Measurements from ENCODE around the gene ARVCF. TPM values are rescaled to one million over a fixed set of nuclear protein-coding genes. Genes with fewer than 3 reads are reported as not detected.

The ARVCF gene
- total and polyA plus RNA-seq, 9 of the 15 experiments (the other 6 are each of a cell fraction or from before 2014, with no cell fraction given): 0.03 to 97.4 (median 15.6) TPM

- TF ChIP-seq MYC (IDR thresholded peaks at IDR 0.05; ENCODE audit: low read depth, low read length) (peak; percentile 82), MYC (CRISPR knock-in tag; IDR thresholded peaks at IDR 0.05; ENCODE audit: borderline replicate concordance, low read depth) (peak; percentile 76; the same call in 1 of the 2 replicates), PBX2 (CRISPR knock-in tag; IDR thresholded peaks at IDR 0.05; ENCODE audit: low read depth) (no peak), PBX2 (tag; conservative IDR thresholded peaks at IDR 0.05; ENCODE audit: low read depth) (peak; percentile 99), SMARCB1 (IDR thresholded peaks at IDR 0.05; ENCODE audit: insufficient read length, low read depth) (peak; percentile 14), SRSF3 (IDR thresholded peaks at IDR 0.05; ENCODE audit: insufficient read depth, low read length) (no peak), ZC3H11A (IDR thresholded peaks at IDR 0.05; ENCODE audit: low read depth, low read length) (peak; percentile 71; the same call in 1 of the 2 replicates), NCOA4 (IDR thresholded peaks at IDR 0.05; ENCODE audit: partially characterized antibody) (no peak), PTRF (tag; IDR thresholded peaks at IDR 0.05) (no peak), ZNF311 (CRISPR knock-in tag; IDR thresholded peaks at IDR 0.05) (no peak), MTA2 (IDR thresholded peaks at IDR 0.05; ENCODE audit: low read depth) (no peak), RBM34 (IDR thresholded peaks at IDR 0.05; ENCODE audit: borderline replicate concordance, insufficient read depth, low read length) (no peak), SIN3A (IDR thresholded peaks at IDR 0.05; ENCODE audit: borderline replicate concordance in 2 of 2, control insufficient read depth in 1 of 2, low read depth in 2 of 2, low read length in 2 of 2) (no peak), HDGF (IDR thresholded peaks at IDR 0.05) (no peak), CXXC5 (CRISPR knock-in tag; IDR thresholded peaks at IDR 0.05) (peak; percentile 99), RREB1 (CRISPR knock-in tag; IDR thresholded peaks at IDR 0.05) (peak; percentile 87; the same call in 1 of the 2 replicates), RFX5 (IDR thresholded peaks at IDR 0.05; ENCODE audit: low read depth, low read length) (peak; percentile 91), TBP (optimal IDR thresholded peaks at IDR 0.05; ENCODE audit: low read depth, low read length) (peak; percentile 56), RBM17 (IDR thresholded peaks at IDR 0.05; ENCODE audit: borderline replicate concordance, low read depth, low read length) (no peak), CBX2 (IDR thresholded peaks at IDR 0.05; ENCODE audit: insufficient read depth, low read length, poor library complexity, severe bottlenecking) (no peak)
These were observed at the start of gene ARVCF (continued) for GRCh38 chr22:20016734-20017621.

Measured in K562 (cell line).